Epidermal melanocyte (primary cell): ENCODE data around the gene SH3D19.

Source experiments
- DNase-seq: peaks from one replicate; pipeline ENCODE4 v3.0.0; 2011; ENCODE audit warnings: low spot score; ENCODE audit not compliant: insufficient read length

SH3D19 gene

DNA sequence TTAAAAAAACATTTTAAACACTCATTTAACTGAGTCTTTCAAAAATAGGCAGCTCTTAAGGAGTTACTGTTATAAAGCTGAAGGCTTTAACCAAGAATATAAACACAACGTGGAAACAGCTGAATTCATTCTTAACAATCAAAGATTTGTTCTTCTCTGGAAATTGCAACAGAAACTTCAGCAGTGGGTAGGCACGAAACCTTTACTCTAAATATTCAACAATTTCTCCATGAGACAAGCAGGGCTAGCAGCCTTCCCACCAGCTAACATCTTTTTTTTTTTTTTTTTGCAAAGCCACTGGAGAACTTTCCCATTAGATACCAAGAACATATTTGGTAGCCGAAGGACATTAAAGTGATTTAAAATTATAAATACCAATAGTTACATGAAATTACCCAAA is 126.7 kb downstream of the SH3D19 start:
- peak; percentile 65 for DNase-seq

- no peak for DNase-seq
These were observed 128.2 kb downstream of the SH3D19 start for GRCh38 chr4:151197247-151197646.

GRCh38 chr4:151195801-151196200 is 129.6 kb downstream of the SH3D19 start:
- DNase-seq = no peak

DNA sequence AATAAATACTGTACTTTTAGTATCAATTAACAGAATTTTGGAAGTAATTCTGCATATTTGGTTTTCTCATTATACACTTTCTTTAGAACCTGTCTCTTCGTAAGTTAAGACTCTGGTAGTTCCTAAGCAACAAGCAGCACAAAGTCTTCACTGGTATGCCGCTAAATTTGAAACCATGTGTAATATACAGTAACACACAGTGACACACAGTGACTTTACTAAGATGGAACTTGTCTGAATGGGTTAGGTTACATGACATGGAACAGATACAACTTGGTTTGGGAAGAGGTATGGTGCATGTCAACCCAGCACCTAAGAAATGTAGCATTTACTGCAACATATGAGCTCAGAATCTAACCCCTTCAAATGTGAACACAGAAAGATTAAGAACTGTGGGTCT is 132.0 kb downstream of the SH3D19 start:
- DNase-seq = no peak

GRCh38 chr4:151192556-151193235 is 132.7 kb downstream of the SH3D19 start:
- DNase-seq = no peak

DNA sequence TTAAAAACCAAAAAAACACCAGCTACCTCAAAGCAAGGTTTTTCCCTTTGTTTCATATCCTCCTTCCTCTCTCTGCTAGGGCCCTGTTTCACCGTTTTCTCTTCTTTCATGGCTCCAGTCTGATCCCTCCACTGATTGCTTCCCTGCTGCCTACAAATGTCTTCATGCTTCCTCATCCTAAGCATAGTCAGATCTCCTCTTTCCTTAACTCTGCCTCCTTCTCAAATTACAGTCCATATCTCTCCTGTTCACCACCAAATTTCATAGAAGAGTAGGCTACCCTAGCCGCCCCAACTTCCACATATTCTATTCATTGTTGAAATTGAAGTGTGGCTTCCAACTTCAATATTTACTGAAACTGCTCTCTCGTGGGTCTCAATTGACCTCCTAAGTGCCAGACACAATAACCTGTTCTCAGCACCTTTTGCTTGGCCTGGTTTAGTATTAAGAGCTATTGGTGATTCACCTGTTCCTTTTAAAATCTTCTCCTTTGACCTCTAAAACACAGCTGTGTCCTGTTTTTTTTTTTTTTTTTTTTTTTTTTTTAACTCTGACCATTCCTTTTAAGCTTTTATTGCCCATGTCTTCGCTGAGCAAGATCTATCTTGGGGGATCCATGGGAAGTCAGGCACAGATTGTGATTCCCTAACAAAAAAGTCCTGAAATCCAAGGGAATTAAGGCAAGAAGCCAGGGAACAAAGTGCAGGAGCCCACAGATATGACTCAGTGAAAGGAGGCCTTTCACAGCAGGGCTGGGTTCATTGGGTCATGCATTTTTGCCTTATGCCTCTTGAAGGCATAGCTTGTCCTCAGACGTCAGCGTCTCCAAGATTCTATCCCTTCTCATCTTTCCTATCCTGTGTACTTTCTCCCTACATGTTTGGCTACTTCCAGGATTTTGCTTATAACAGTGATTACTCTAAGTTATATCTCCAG is 140.6 kb downstream of the SH3D19 start:
- DNase-seq = no peak

DNA sequence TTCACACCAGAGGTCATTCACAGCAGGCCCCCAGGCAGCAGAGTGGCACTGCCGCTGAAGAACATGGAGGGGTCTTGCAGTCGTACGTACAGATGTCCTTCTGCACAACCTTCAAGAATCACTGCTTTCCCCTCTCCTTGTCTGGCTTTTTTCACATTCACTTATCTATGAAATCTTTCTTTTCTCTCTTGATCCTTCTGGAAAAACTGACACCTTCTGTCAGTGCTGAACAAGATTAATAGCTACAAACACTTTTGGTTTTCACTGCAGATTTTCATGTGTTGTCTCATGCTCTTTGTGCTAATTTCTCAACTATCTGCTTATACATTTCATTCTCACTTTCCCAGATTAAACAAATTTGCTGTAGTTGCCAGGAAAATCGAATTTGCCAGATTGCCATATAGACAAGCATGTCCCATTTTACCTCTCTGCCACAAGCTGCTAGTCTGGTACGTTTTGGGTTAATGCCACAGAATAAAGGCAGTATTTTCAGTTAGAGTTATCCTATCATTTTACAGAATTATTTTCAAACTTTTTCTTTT is 142.9 kb downstream of the SH3D19 start:
- no peak for DNase-seq

GRCh38 chr4:151176685-151177084 is 148.7 kb downstream of the SH3D19 start:
- DNase-seq = no peak

GRCh38 chr4:151175754-151176631 is 149.4 kb downstream of the SH3D19 start:
- DNase-seq = no peak

GRCh38 chr4:151175233-151175632 is 150.2 kb downstream of the SH3D19 start:
- DNase-seq = no peak

- DNase-seq = no peak
These were observed 150.6 kb downstream of the SH3D19 start for GRCh38 chr4:151174784-151175183.

DNA sequence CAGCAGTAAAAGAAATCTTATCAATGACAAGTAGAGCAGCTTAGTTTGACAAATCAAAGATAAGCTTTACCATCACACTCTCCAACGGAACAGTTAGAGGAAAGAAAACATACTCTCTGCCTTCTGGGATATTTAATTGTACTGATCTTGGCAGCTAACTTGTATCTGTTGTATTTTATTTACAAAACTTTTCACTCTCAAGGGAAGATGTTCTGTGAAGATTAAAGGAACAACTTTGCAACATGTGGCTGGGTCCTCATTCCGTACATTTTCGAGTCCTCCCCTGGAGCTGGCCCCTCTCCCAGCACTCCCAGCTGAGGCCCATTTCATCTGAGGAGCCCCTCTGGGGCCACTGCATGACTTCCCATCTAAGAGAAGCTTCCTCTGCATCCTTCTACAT is 151.5 kb downstream of the SH3D19 start:
- DNase-seq = no peak

DNA sequence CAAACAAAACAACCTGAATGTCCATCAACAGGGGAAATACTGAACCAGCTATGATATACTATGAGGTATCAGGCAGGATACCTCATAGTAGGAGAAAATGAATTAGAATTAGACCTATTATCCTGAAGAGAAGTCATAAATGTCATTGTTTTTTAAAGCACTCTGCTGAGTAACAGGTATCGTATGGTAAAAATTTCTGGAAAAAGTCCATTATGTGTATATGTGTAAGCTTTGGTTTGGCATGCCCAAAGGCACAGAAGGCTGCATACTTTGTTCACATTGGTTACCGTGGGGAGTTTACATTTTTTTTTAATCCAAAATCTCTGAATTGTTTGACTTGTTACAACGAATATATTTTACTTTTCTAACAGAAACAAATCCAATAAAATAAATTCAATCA is 155.5 kb downstream of the SH3D19 start:
- no peak for DNase-seq

DNA sequence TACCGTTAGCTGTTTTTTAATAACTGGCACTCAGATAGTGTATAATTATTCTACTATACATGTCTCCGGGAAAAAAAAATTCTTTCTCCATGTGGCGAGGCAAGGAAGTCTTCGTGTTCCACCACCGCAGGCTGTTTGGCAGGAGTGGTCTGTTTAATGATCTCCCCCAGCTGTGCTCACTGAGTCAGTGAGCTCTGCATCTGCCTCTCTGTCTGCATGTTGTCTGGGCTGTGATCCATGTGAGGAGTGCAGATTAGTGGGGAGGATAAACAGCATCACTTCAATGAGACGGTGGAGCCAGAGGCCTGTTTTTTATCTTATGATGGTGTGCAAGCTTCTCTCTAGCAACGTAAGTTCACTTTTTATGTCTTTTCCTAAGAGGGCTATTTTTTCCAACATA is 156.2 kb downstream of the SH3D19 start:
- DNase-seq = peak; percentile 87

- no peak for DNase-seq
These were observed 157.8 kb downstream of the SH3D19 start for GRCh38 chr4:151167561-151167960.

GRCh38 chr4:151166636-151167035 is 158.8 kb downstream of the SH3D19 start:
- no peak for DNase-seq

DNA sequence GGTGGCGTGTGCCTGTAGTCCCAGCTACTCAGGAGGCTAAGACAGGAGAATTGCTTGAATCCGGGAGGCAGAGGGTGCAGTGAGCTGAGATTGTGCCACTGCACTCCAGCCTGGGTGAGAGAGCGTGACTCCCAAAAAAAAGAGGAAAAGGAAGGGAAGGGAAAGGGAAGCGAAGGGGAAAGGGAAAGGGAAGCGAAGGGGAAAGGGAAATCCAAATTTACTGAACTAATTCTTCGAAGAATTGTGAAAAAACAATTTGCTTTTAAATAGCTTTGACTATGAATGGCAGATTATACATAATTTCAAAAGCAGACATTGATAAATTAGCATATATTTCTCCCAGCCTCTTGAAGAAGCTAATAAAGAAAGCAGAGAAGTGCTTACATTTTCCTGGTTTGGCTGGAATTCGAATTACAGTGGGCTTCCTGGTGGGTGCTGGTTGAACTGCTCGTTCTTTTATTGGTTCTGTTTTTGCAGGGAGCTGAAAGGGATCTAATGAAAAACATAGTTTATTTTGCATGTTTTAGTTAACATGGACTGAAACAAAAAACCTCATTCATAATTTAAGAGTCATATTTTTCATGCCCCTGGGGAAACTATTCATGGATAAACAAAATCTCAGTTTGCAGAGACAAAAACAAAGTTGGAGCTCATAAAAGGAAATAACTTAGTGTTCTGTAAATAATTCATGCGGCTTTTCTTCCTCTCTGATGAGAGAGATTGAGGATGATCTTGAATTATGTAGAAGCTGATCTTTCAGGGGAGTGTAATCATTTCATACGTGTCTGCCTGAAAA is 160.0 kb downstream of the SH3D19 start:
- DNase-seq = peak; percentile 68

- no peak for DNase-seq
These were observed 161.6 kb downstream of the SH3D19 start for GRCh38 chr4:151163855-151164254.

DNA sequence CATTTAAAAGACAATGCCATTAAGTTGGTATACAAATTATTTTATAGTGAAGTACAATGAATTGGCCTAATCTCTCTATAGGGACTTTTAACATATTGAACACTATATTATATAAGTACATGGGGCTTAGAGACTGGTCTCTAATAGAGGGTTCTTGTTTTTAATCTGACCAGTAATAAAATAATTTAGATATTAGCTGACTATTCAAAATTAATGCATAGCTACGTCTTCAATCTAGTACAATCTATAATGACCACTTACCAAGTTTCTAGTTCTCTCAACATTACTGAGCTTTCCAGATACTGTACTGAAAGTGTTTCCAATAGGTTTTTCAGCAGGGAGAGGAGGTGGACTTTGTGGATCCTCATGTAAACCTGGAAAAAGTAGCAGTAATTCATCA is 166.4 kb downstream of the SH3D19 start:
- no peak for DNase-seq

DNA sequence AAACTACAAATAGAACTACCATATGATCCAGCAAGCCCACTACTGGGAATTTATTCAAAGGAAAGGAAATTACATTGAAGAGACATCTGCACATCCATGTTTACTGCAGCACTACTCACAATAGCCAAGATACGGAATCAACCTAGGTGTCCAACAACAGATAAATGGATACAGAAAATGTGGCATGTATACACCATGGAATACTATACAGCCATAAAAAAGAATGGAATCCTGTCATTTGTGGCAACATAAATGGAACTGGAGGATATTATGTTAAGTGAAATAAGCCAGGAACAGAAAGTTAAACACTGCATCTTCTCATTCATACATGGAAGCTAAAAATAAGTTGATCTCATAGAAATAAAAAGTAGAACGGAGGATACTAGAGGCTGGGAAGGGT is 167.9 kb downstream of the SH3D19 start:
- DNase-seq = no peak

DNA sequence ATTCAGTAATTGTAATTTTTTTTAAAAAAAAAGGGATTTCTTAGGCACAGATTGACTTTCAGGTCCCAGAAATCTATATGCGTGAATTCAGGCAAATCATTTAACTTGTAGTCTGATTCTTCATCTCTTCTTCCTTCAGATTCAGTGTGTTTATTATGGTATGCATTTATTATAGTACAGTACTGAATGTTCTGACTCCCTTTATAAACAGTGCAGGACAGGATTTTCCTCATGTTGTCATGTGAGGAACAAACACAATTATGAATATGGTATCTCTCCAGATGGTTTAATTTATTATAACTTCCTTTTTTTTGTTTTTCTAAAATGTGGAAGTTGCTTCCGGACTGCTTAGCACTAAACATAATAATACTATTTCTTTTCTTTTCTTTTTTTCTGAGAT is 171.8 kb downstream of the SH3D19 start:
- DNase-seq = no peak
